GM12875 (cell line): ENCODE results near the gene ACOT8.
A peak's percentile ranks its signal among the peaks of the same experiment; 100 is the strongest.
"Not testable (repeated sequence)": the region's sequence is repeated elsewhere in the genome, so short reads cannot be mapped to it uniquely, and the experiment has no call there.

Experiments used
- H3K4me3 ChIP-seq: one replicate; pipeline ENCODE4 v1.5.1; 2011; ENCODE audit warnings: low read depth, low read length, control low read depth
- CTCF ChIP-seq: IDR thresholded peaks from 2 replicates; pipeline ENCODE4 v1.5.1; 2011; ENCODE audit warnings: low read depth, mild to moderate bottlenecking, control low read depth, inconsistent platforms, low read length, moderate library complexity, borderline replicate concordance; ENCODE audit not compliant: insufficient read depth

ACOT8 gene

GRCh38 chr20:45833883-45834796 lies 23.1 kb downstream of the ACOT8 start:
- peak overlapping the region; percentile 58 for H3K4me3 ChIP-seq
- no peak for TF ChIP-seq CTCF

GRCh38 chr20:45833030-45833882 lies 23.9 kb downstream of the ACOT8 start, which contains the start of gene SNX21:
Gene SNX21 (plus strand): TSS chr20:45833799. CDS start chr20:45833920, 121 bp downstream.
- TF ChIP-seq CTCF = no peak
- H3K4me3 ChIP-seq = peak within 1 kb of the TSS; percentile 58

- H3K4me3 ChIP-seq = no peak overlapping the region
- no peak for TF ChIP-seq CTCF
Measured at GRCh38 chr20:45832619-45833018, 24.6 kb downstream of the ACOT8 start.

- H3K4me3 ChIP-seq = not testable (repeated sequence)
Measured at GRCh38 chr20:45829673-45830106, 27.5 kb downstream of the ACOT8 start.

GRCh38 chr20:45828589-45828988 lies 28.6 kb downstream of the ACOT8 start:
- H3K4me3 ChIP-seq = no peak overlapping the region

GRCh38 chr20:45827712-45828111 lies 29.5 kb downstream of the ACOT8 start:
- H3K4me3 ChIP-seq = no peak overlapping the region
- no peak for TF ChIP-seq CTCF

More at GRCh38 chr20:45828589-45828988, 28.6 kb downstream of the ACOT8 start:
- no peak for TF ChIP-seq CTCF

- no peak for TF ChIP-seq CTCF
Measured at GRCh38 chr20:45827030-45827652, 30.1 kb downstream of the ACOT8 start, which contains the start of gene TNNC2. Gene TNNC2 (minus strand): TSS chr20:45827312. CDS start chr20:45827248, 64 bp downstream.

More at GRCh38 chr20:45827030-45827652, 30.1 kb downstream of the ACOT8 start, which contains the start of gene TNNC2:
- H3K4me3 ChIP-seq = no peak within 1 kb of the TSS
